HepG2 (cell line): ENCODE results near the gene SPDYE6.

Experiments used
- CEBPB ChIP-seq: IDR thresholded peaks from 2 replicates; pipeline ENCODE4 v1.6.1; 2011; ENCODE audit warnings: low read depth, low read length, improper control_type of control experiment, borderline replicate concordance
- CHD2 ChIP-seq: IDR thresholded peaks from 2 replicates; pipeline ENCODE4 v1.6.1; 2011; ENCODE audit warnings: low read depth, low read length, improper control_type of control experiment
- NCOA2 ChIP-seq: sonication (generic); formaldehyde crosslinking; IDR thresholded peaks from 2 replicates; pipeline ENCODE4 v1.8.0; 2022; ENCODE audit warnings: inconsistent platforms
- PHB2 ChIP-seq: fragments of 450-650 bp; IDR thresholded peaks from 2 replicates; pipeline ENCODE4 v1.6.1; 2018; ENCODE audit not compliant: partially characterized antibody
- ZMYM2 ChIP-seq: sonication (generic); formaldehyde crosslinking; IDR thresholded peaks from 2 replicates; pipeline ENCODE4 v1.8.0; 2022; ENCODE audit warnings: mild to moderate bottlenecking, missing genetic modification reagents
- TF ChIP-seq, protein P1 (sequence below): sonication (generic); formaldehyde crosslinking; IDR thresholded peaks from 2 replicates; pipeline ENCODE4 v1.8.0; 2022; ENCODE audit warnings: low read depth, missing genetic modification reagents

DNA sequence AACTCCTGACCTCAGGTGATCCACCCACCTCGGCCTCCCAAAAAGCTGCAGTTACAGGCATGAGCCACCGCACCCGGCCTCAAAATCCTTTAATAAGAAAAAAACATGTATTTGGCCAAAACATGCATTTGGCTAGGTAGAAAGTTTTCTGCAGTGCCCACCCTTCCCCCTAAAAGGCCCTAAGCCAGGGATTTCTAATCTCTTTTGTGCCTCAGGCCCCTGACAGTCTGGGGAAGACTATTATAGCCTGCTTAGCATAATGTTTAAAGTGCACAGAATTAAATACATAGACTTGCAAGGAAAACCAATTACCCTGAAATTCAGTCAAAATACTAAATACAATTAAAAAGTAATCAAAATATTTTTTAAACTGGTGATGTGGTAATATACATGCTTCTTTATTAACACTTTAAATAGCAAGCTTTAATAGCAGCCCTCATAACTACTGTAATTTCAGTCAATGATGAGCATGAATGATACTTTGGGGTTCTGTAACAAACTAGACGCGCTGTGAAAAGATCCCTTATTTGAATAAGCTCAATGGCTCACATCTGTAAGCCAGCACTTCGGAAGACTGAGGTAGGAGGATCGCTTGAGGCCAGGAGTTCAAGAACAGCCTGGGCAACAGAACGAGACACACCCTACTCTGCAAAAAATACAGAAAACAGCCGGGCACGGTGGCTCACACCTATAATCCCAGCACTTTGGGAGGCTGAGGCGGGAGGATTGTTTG, 29.9 kb downstream of the SPDYE6 start:
- TF ChIP-seq PHB2 (no peak), CHD2 (no peak), ZMYM2 (CRISPR knock-in tag) (no peak), NCOA2 (no peak), CEBPB (no peak)
- TF ChIP-seq, protein P1, sequence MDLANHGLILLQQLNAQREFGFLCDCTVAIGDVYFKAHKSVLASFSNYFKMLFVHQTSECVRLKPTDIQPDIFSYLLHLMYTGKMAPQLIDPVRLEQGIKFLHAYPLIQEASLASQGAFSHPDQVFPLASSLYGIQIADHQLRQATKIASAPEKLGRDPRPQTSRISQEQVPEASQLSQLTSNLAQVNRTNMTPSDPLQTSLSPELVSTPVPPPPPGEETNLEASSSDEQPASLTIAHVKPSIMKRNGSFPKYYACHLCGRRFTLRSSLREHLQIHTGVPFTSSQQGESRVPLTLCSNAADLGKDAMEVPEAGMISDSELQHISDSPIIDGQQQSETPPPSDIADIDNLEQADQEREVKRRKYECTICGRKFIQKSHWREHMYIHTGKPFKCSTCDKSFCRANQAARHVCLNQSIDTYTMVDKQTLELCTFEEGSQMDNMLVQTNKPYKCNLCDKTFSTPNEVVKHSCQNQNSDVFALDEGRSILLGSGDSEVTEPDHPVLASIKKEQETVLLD (CRISPR knock-in tag) = no peak
